AG08395 (cell line): ENCODE data around the gene PTPRA.

Experiments
- DNase-seq: peaks from one replicate; pipeline ENCODE4 v3.0.0; 2012; ENCODE audit warnings: mixed read lengths, low spot score

Gene PTPRA

GRCh38 chr20:2858591-2858990, 14.7 kb upstream of the PTPRA start:
- no peak for DNase-seq

- peak; percentile 86 for DNase-seq
Measured at GRCh38 chr20:2859330-2860121, 13.8 kb upstream of the PTPRA start.

GRCh38 chr20:2864626-2865025, 8.7 kb upstream of the PTPRA start:
- DNase-seq, result no peak

GRCh38 chr20:2865101-2865500, 8.2 kb upstream of the PTPRA start:
- DNase-seq, result no peak

- DNase-seq, result no peak
Measured at GRCh38 chr20:2865630-2866029, 7.7 kb upstream of the PTPRA start.

- DNase-seq, result no peak
Measured at GRCh38 chr20:2866236-2866635, 7.0 kb upstream of the PTPRA start.

- no peak for DNase-seq
Measured at GRCh38 chr20:2867081-2867864, 6.0 kb upstream of the PTPRA start.

- no peak for DNase-seq
Measured at GRCh38 chr20:2869381-2869780, 3.9 kb upstream of the PTPRA start.

- DNase-seq, result no peak
Measured at GRCh38 chr20:2871111-2871465, 2.2 kb upstream of the PTPRA start.

GRCh38 chr20:2871661-2872458, 1.4 kb upstream of the PTPRA start:
- no peak for DNase-seq

- DNase-seq, result no peak
Measured at GRCh38 chr20:2872459-2873009, 747 bp upstream of the PTPRA start.

- DNase-seq, result no peak
Measured at GRCh38 chr20:2873747-2874041, 413 bp downstream of the PTPRA start.

- DNase-seq, result no peak
Measured at GRCh38 chr20:2874456-2874855, 1.2 kb downstream of the PTPRA start.

GRCh38 chr20:2875690-2876203, 2.5 kb downstream of the PTPRA start:
- DNase-seq, result no peak

GRCh38 chr20:2878515-2878914, 5.2 kb downstream of the PTPRA start:
- DNase-seq, result no peak

GRCh38 chr20:2879146-2879545, 5.9 kb downstream of the PTPRA start:
- peak; percentile 94 for DNase-seq

- no peak for DNase-seq
Measured at GRCh38 chr20:2880650-2881049, 7.4 kb downstream of the PTPRA start.

- no peak for DNase-seq
Measured at GRCh38 chr20:2883726-2884637, 10.7 kb downstream of the PTPRA start.

- DNase-seq, result no peak
Measured at GRCh38 chr20:2887715-2888114, 14.4 kb downstream of the PTPRA start.

GRCh38 chr20:2888224-2888955, 15.1 kb downstream of the PTPRA start:
- no peak for DNase-seq

GRCh38 chr20:2889209-2889608, 15.9 kb downstream of the PTPRA start:
- no peak for DNase-seq
